ENCODE results near the gene XXYLT1. TPM values are rescaled to one million over a fixed set of nuclear protein-coding genes. Genes with fewer than 3 reads are reported as not detected.

XXYLT1 gene
- total RNA-seq, 1 donor from 2014 or later: 13.6 TPM

DNA sequence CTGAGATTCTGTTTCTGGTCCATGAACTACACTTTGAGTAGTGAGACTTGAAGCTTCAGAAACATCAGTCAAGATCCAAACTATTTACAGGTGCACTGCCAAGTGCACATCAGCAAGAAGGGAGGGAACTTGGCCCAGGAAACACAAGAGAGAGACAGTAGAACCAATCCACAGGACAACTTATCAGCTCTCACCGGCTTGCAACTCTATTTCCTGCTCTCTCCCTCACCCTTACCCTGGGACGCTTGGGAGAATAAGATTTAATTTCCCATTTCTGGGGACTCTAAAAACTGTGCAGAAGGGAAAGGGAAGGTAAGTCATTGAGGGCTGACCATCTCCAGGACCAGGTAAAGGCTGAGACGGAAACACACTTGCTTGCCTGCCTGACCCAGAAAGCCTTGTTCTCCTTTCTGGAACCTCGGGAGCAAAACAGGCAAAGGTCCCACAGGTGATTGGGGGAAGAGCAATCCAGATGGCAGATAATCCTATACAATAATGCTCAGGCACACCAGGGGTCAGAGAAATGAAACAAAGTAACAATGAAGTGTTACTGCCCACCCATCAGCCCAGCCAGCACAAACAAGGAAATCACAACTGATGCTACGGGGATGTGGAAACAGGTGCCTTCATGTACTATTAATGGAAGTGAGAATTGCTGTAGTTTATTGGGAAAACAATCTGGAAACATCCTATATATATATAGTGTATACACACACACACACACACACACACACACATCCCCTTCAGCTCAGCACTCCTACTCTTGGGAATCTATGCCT, 154.4 kb downstream of the XXYLT1 start:
- Histone ChIP-seq H3K27ac (ENCODE audit: low read depth, low read length) (no peak overlapping the region), H3K9me3 (ENCODE audit: control insufficient read depth in 3 of 3, low read length in 3 of 3) (no peaks in the 10 kb centered on the region), H3K4me1 (ENCODE audit: control insufficient read depth in 3 of 3, insufficient read depth in 3 of 3, low read length in 3 of 3) (peaks cover 3 to 9% (median 6%) of the 10 kb centered on the region in 3 donors), H3K36me3 (ENCODE audit: control insufficient read depth in 3 of 3, insufficient read depth in 3 of 3, low read length in 3 of 3) (no peaks in the 10 kb centered on the region), H3K4me3 (ENCODE audit: low read length in 3 of 3) (no peak overlapping the region), H3K27me3 (ENCODE audit: control insufficient read depth in 3 of 3, insufficient read depth in 3 of 3, low read length in 3 of 3) (no peaks in the 10 kb centered on the region), H3K9ac (ENCODE audit: low read depth in 1 of 3, low read length in 3 of 3) (no peak overlapping the region)

GRCh38 chr3:195115600-195116406, 155.2 kb downstream of the XXYLT1 start:
- H3K4me1 ChIP-seq (ENCODE audit: control insufficient read depth in 3 of 3, insufficient read depth in 3 of 3, low read length in 3 of 3): peaks cover 3 to 9% (median 6%) of the 10 kb centered on the region in 3 donors
- H3K27ac ChIP-seq (ENCODE audit: low read depth, low read length): no peak overlapping the region
- H3K9ac ChIP-seq (ENCODE audit: low read depth in 1 of 3, low read length in 3 of 3): no peak overlapping the region
- no peaks in the 10 kb centered on the region for H3K36me3 ChIP-seq (ENCODE audit: control insufficient read depth in 3 of 3, insufficient read depth in 3 of 3, low read length in 3 of 3)
- H3K9me3 ChIP-seq (ENCODE audit: control insufficient read depth in 3 of 3, low read length in 3 of 3): no peaks in the 10 kb centered on the region
- no peaks in the 10 kb centered on the region for H3K27me3 ChIP-seq (ENCODE audit: control insufficient read depth in 3 of 3, insufficient read depth in 3 of 3, low read length in 3 of 3)
- no peak overlapping the region for H3K4me3 ChIP-seq (ENCODE audit: low read length in 3 of 3)

GRCh38 chr3:195114786-195115599, 156.0 kb downstream of the XXYLT1 start:
- Histone ChIP-seq H3K4me3 (ENCODE audit: low read length in 3 of 3) (no peak overlapping the region), H3K36me3 (ENCODE audit: control insufficient read depth in 3 of 3, insufficient read depth in 3 of 3, low read length in 3 of 3) (no peaks in the 10 kb centered on the region), H3K9ac (ENCODE audit: low read depth in 1 of 3, low read length in 3 of 3) (no peak overlapping the region), H3K27ac (ENCODE audit: low read depth, low read length) (no peak overlapping the region), H3K9me3 (ENCODE audit: control insufficient read depth in 3 of 3, low read length in 3 of 3) (no peaks in the 10 kb centered on the region), H3K4me1 (ENCODE audit: control insufficient read depth in 3 of 3, insufficient read depth in 3 of 3, low read length in 3 of 3) (peaks cover 3 to 9% (median 6%) of the 10 kb centered on the region in 3 donors), H3K27me3 (ENCODE audit: control insufficient read depth in 3 of 3, insufficient read depth in 3 of 3, low read length in 3 of 3) (no peaks in the 10 kb centered on the region)

DNA sequence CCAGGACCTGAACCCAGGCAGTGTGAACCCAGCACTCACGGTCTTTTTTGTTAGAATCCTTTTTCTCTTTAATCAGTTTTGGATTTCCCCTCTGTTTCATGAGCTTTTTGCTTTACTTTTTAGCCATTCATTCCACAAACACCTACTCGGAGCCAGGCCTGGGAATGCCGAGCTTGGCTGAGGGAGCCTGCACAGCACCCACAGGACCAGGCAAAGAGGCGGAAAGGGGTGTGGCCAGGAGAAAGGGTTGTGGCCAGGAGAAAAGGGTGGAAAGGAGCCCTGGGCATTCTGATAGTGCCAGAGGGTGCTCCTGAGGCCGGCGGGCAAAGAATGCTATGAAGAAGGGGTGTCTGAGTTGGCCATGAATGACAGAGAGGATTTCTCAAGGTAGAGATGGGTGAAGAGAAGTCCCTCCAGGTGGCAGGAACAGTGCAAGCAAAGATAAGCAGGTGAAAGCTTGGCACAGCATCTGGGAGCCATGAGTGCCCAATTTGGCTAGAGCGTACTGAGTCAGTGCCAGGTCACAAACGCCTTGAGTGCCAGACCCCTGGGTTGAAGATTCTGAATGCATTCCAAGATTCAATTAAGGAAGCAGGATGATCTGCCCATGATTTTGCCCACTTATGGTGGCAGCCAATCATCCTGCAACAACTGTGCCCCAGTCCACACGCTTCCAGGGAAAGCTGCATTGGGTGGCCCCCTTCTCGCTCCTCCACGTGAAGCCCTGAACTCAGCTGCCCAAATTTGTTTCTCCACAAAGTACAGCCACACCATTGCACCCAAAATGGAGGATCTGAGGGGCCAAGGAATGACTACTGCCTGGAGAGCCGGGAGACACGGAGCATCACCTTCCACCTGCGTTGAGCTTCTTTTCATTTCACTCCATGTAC, 157.2 kb downstream of the XXYLT1 start:
- Histone ChIP-seq H3K9ac (ENCODE audit: low read depth in 1 of 3, low read length in 3 of 3) (no peak overlapping the region), H3K9me3 (ENCODE audit: control insufficient read depth in 3 of 3, low read length in 3 of 3) (no peaks in the 10 kb centered on the region), H3K4me1 (ENCODE audit: control insufficient read depth in 3 of 3, insufficient read depth in 3 of 3, low read length in 3 of 3) (peaks cover 3 to 9% (median 3%) of the 10 kb centered on the region in 3 donors), H3K36me3 (ENCODE audit: control insufficient read depth in 3 of 3, insufficient read depth in 3 of 3, low read length in 3 of 3) (no peaks in the 10 kb centered on the region), H3K27ac (ENCODE audit: low read depth, low read length) (no peak overlapping the region), H3K4me3 (ENCODE audit: low read length in 3 of 3) (no peak overlapping the region), H3K27me3 (ENCODE audit: control insufficient read depth in 3 of 3, insufficient read depth in 3 of 3, low read length in 3 of 3) (no peaks in the 10 kb centered on the region)

DNA sequence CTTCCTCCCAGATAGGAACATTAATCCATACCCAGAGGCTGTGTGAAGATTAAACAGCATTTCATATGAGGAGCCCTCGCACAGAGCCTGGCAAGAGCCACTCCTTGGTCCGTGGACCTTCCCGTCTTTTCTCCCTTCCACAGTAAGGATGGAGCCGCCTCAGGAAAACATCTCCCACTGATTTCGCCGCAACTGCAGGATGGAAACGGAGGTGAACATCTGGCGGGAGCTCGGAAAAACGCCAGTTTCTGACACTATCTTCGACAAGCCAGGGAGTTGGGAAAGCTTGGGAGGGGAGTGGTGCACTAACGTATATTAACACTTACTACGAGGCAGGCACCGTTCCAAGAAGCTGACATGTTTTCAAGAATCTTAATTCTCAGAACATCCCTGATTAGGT, 157.9 kb downstream of the XXYLT1 start:
- Histone ChIP-seq H3K27me3 (ENCODE audit: control insufficient read depth in 3 of 3, insufficient read depth in 3 of 3, low read length in 3 of 3) (no peaks in the 10 kb centered on the region), H3K4me1 (ENCODE audit: control insufficient read depth in 3 of 3, insufficient read depth in 3 of 3, low read length in 3 of 3) (peaks cover 3 to 9% (median 3%) of the 10 kb centered on the region in 3 donors), H3K4me3 (ENCODE audit: low read length in 3 of 3) (no peak overlapping the region), H3K27ac (ENCODE audit: low read depth, low read length) (no peak overlapping the region), H3K9me3 (ENCODE audit: control insufficient read depth in 3 of 3, low read length in 3 of 3) (no peaks in the 10 kb centered on the region), H3K36me3 (ENCODE audit: control insufficient read depth in 3 of 3, insufficient read depth in 3 of 3, low read length in 3 of 3) (no peaks in the 10 kb centered on the region), H3K9ac (ENCODE audit: low read depth in 1 of 3, low read length in 3 of 3) (no peak overlapping the region)

- no peaks in the 10 kb centered on the region for H3K36me3 ChIP-seq (ENCODE audit: control insufficient read depth in 3 of 3, insufficient read depth in 3 of 3, low read length in 3 of 3)
- no peak overlapping the region for H3K9ac ChIP-seq (ENCODE audit: low read depth in 1 of 3, low read length in 3 of 3)
- peaks cover 0 to 9% (median 3%) of the 10 kb centered on the region in 3 donors for H3K4me1 ChIP-seq (ENCODE audit: control insufficient read depth in 3 of 3, insufficient read depth in 3 of 3, low read length in 3 of 3)
Observed at GRCh38 chr3:195112361-195112791, 158.6 kb downstream of the XXYLT1 start.

DNA sequence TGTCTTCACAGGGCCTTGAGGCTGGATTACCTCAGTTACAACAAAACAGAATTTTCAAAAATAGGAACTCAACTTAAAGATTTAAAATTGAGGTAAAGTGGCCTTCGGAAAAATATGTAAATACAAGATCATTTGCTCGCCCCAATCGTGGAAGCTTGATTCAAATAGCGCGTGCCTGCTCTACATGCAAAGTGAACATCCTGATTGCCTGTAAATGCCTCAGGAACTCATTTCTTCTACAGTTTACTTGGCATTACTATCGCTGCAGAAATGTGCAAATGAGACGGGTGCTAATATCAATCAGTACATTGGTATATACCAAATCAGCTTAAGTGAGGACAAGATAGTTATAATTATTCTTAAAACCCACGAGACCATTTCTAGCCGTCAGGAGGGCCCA, 159.2 kb downstream of the XXYLT1 start:
- H3K4me3 ChIP-seq (ENCODE audit: low read length in 3 of 3): no peak overlapping the region
- no peaks in the 10 kb centered on the region for H3K9me3 ChIP-seq (ENCODE audit: control insufficient read depth in 3 of 3, low read length in 3 of 3)
- no peaks in the 10 kb centered on the region for H3K27me3 ChIP-seq (ENCODE audit: control insufficient read depth in 3 of 3, insufficient read depth in 3 of 3, low read length in 3 of 3)
- H3K27ac ChIP-seq (ENCODE audit: low read depth, low read length): no peak overlapping the region
- H3K9ac ChIP-seq (ENCODE audit: low read depth in 1 of 3, low read length in 3 of 3): no peak overlapping the region
- H3K4me1 ChIP-seq (ENCODE audit: control insufficient read depth in 3 of 3, insufficient read depth in 3 of 3, low read length in 3 of 3): peaks cover under 1 to 11% (median 5%) of the 10 kb centered on the region in 3 donors
- H3K36me3 ChIP-seq (ENCODE audit: control insufficient read depth in 3 of 3, insufficient read depth in 3 of 3, low read length in 3 of 3): no peaks in the 10 kb centered on the region

More at GRCh38 chr3:195112361-195112791, 158.6 kb downstream of the XXYLT1 start:
- Histone ChIP-seq H3K4me3 (ENCODE audit: low read length in 3 of 3) (no peak overlapping the region), H3K9me3 (ENCODE audit: control insufficient read depth in 3 of 3, low read length in 3 of 3) (no peaks in the 10 kb centered on the region), H3K27me3 (ENCODE audit: control insufficient read depth in 3 of 3, insufficient read depth in 3 of 3, low read length in 3 of 3) (no peaks in the 10 kb centered on the region), H3K27ac (ENCODE audit: low read depth, low read length) (no peak overlapping the region)

DNA sequence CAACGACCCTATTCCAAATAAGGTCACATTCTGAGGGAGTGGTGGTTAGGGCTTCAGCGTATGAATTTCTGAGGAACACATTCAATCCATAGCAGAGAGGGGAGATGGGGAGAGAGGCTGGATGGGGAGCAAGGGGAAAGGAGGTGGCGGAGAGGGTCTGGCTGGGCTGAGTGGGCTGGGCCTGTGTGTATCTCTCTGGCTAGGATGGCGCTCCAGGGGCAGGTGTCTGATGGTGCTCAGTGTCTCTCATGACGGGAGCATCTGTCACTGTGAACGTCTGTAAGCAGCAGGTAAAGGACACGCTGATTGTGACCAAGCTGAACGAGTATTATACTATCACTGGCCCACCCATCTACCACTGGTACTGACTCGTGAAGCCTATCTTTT, 159.6 kb downstream of the XXYLT1 start:
- Histone ChIP-seq H3K27me3 (ENCODE audit: control insufficient read depth in 3 of 3, insufficient read depth in 3 of 3, low read length in 3 of 3) (no peaks in the 10 kb centered on the region), H3K36me3 (ENCODE audit: control insufficient read depth in 3 of 3, insufficient read depth in 3 of 3, low read length in 3 of 3) (no peaks in the 10 kb centered on the region), H3K4me1 (ENCODE audit: control insufficient read depth in 3 of 3, insufficient read depth in 3 of 3, low read length in 3 of 3) (peaks cover 4 to 11% (median 5%) of the 10 kb centered on the region in 3 donors), H3K9me3 (ENCODE audit: control insufficient read depth in 3 of 3, low read length in 3 of 3) (no peaks in the 10 kb centered on the region), H3K9ac (ENCODE audit: low read depth in 1 of 3, low read length in 3 of 3) (no peak overlapping the region), H3K4me3 (ENCODE audit: low read length in 3 of 3) (no peak overlapping the region), H3K27ac (ENCODE audit: low read depth, low read length) (no peak overlapping the region)

Measured in skeletal muscle tissue (tissue), 4 donors.